Hepatocyte (in vitro differentiated cells): ENCODE measurements around the gene E2F8. TPM values are rescaled to one million over a fixed set of nuclear protein-coding genes. Genes with fewer than 3 reads are reported as not detected.

Experiments used
- DNase-seq: peaks from one replicate; pipeline ENCODE4 v3.0.0-alpha.2; 2016; ENCODE audit warnings: low spot score
- H2AFZ ChIP-seq: fragments of 200-600 bp; sonication (generic); 2 replicates; pipeline ENCODE4 v1.6.0; 2016; ENCODE audit warnings: antibody characterized with exemption, mild to moderate bottlenecking
- H3K27ac ChIP-seq: fragments of 200-600 bp; sonication (generic); 2 replicates; pipeline ENCODE4 v1.5.1; 2016; ENCODE audit warnings: mild to moderate bottlenecking
- H3K27me3 ChIP-seq: fragments of 200-600 bp; sonication (generic); 2 replicates; pipeline ENCODE4 v1.6.1; 2016
- H3K36me3 ChIP-seq: fragments of 200-600 bp; sonication (generic); replicated peaks from 2 replicates; pipeline ENCODE4 v1.5.1; 2016; ENCODE audit warnings: low read depth; ENCODE audit not compliant: insufficient read depth
- H3K4me1 ChIP-seq: fragments of 200-600 bp; sonication (generic); 2 replicates; pipeline ENCODE4 v1.5.1; 2016; ENCODE audit warnings: mild to moderate bottlenecking, moderate library complexity; ENCODE audit not compliant: insufficient read depth
- H3K4me2 ChIP-seq: fragments of 200-600 bp; sonication (generic); 2 replicates; pipeline ENCODE4 v1.6.0; 2016
- H3K4me3 ChIP-seq: fragments of 200-600 bp; sonication (generic); 2 replicates; pipeline ENCODE4 v1.5.1; 2016; ENCODE audit warnings: mild to moderate bottlenecking
- H3K79me2 ChIP-seq: fragments of 200-600 bp; sonication (generic); 2 replicates; pipeline ENCODE4 v1.6.0; 2017; ENCODE audit warnings: mild to moderate bottlenecking
- H3K9me2 ChIP-seq: fragments of 200-600 bp; sonication (generic); replicated peaks from 2 replicates; pipeline ENCODE4 v1.6.0; 2017; ENCODE audit warnings: mild to moderate bottlenecking; ENCODE audit not compliant: insufficient read depth
- H3K9me3 ChIP-seq: fragments of 200-600 bp; sonication (generic); 2 replicates; pipeline ENCODE4 v1.5.1; 2016; ENCODE audit warnings: low read depth, mild to moderate bottlenecking
- H4K20me1 ChIP-seq: fragments of 200-600 bp; sonication (generic); 2 replicates; pipeline ENCODE4 v1.6.0; 2016; ENCODE audit warnings: mild to moderate bottlenecking; ENCODE audit not compliant: insufficient read depth, poor library complexity, severe bottlenecking
- CTCF ChIP-seq: fragments of 200-600 bp; sonication (generic); IDR thresholded peaks from 2 replicates; pipeline ENCODE4 v1.5.1; 2016; ENCODE audit warnings: antibody characterized with exemption, mild to moderate bottlenecking; ENCODE audit not compliant: poor library complexity
- EZH2 ChIP-seq: fragments of 200-600 bp; sonication (generic); IDR thresholded peaks from 2 replicates; pipeline ENCODE4 v1.6.1; 2016; ENCODE audit warnings: antibody characterized with exemption, mild to moderate bottlenecking, borderline replicate concordance
- EZH2phosphoT487 ChIP-seq: fragments of 200-600 bp; sonication (generic); IDR thresholded peaks from one replicate; pipeline ENCODE4 v1.6.1; 2018; ENCODE audit warnings: antibody characterized with exemption, mild to moderate bottlenecking, low read depth, moderate library complexity; ENCODE audit not compliant: unreplicated experiment, severe bottlenecking
- WGBS: methylation state at CpG from one replicate; pipeline ENCODE4 v1.1.6; 2016; ENCODE audit warnings: low lambda C conversion rate; ENCODE audit errors: missing lambda C conversion rate; 5-methylcytosine and 5-hydroxymethylcytosine counted together
- polyA plus RNA-seq: library from polyadenylated mRNA; unstranded; fragments of >200 nt; fragmentation: Nextera tagmentation; extraction: Ambion mirVana; gene quantifications from 2 replicates; pipeline ENCODE4 v1.2.1, GENCODE V29; 2016
- total RNA-seq: library from RNA; depleted of rRNA; stranded (reverse); fragments of >200 nt; gene quantifications from 2 replicates; pipeline ENCODE4 v1.2.3, GENCODE V29; 2014

E2F8 gene
- total and polyA plus RNA-seq, 2 experiments from 2014 or later, result 0.42 to 2.3 TPM

- H4K20me1 ChIP-seq, result no peaks in the 10 kb centered on the region
- no peak for TF ChIP-seq EZH2phosphoT487
- no peak for TF ChIP-seq EZH2
- no peak for TF ChIP-seq CTCF
- no peak overlapping the region for H3K27ac ChIP-seq
- H3K4me3 ChIP-seq, result peak overlapping the region; percentile 63
- H3K36me3 ChIP-seq, result no peaks in the 10 kb centered on the region
- peak overlapping the region; percentile 87 for H3K4me2 ChIP-seq
- no peaks in the 10 kb centered on the region for H3K9me3 ChIP-seq
- no peaks in the 10 kb centered on the region for H3K9me2 ChIP-seq
- 0% methylated on average over 27 of the region's 92 CpGs for WGBS
- peaks cover 12% of the 10 kb centered on the region for H3K27me3 ChIP-seq
- DNase-seq, result peak; percentile 41
- peaks cover 9% of the 10 kb centered on the region for H3K79me2 ChIP-seq
- H3K4me1 ChIP-seq, result peaks cover 24% of the 10 kb centered on the region
- peak overlapping the region; percentile 48 for H2AFZ ChIP-seq
These were observed 774 bp upstream of the E2F8 start for GRCh38 chr11:19241260-19242178.

- TF ChIP-seq CTCF (no peak), EZH2phosphoT487 (no peak), EZH2 (no peak)
- WGBS, result 87% methylated on average over 3 of the region's 3 CpGs
- H3K27ac ChIP-seq, result no peak overlapping the region
- no peak overlapping the region for H2AFZ ChIP-seq
- H3K79me2 ChIP-seq, result peaks cover 9% of the 10 kb centered on the region
- no peaks in the 10 kb centered on the region for H3K9me3 ChIP-seq
- peaks cover 12% of the 10 kb centered on the region for H3K27me3 ChIP-seq
- no peak overlapping the region for H3K4me3 ChIP-seq
- no peaks in the 10 kb centered on the region for H4K20me1 ChIP-seq
- H3K36me3 ChIP-seq, result no peaks in the 10 kb centered on the region
- no peaks in the 10 kb centered on the region for H3K9me2 ChIP-seq
- H3K4me1 ChIP-seq, result peaks cover 24% of the 10 kb centered on the region
- peak overlapping the region; percentile 87 for H3K4me2 ChIP-seq
- no peak for DNase-seq
These were observed 1.7 kb downstream of the E2F8 start for GRCh38 chr11:19239039-19239438.

- Histone ChIP-seq H3K27me3 (peaks cover 12% of the 10 kb centered on the region), H3K4me3 (no peak overlapping the region), H3K9me2 (no peaks in the 10 kb centered on the region), H3K36me3 (no peaks in the 10 kb centered on the region), H3K79me2 (peaks cover 9% of the 10 kb centered on the region), H2AFZ (no peak overlapping the region), H4K20me1 (no peaks in the 10 kb centered on the region), H3K9me3 (no peaks in the 10 kb centered on the region), H3K4me2 (peak overlapping the region; percentile 38), H3K27ac (no peak overlapping the region), H3K4me1 (peaks cover 24% of the 10 kb centered on the region)
- TF ChIP-seq EZH2phosphoT487 (no peak), CTCF (no peak), EZH2 (no peak)
- DNase-seq, result peak; percentile 47
- 49% methylated on average over 5 of the region's 5 CpGs for WGBS
These were observed 2.9 kb downstream of the E2F8 start for GRCh38 chr11:19237813-19238212.
